Hepatocyte (in vitro differentiated cells): ENCODE data around the gene ASB11. TPM values are rescaled to one million over a fixed set of nuclear protein-coding genes. Genes with fewer than 3 reads are reported as not detected.

Experiments used
- DNase-seq: peaks from one replicate; pipeline ENCODE4 v3.0.0-alpha.2; 2016; ENCODE audit warnings: low spot score
- H2AFZ ChIP-seq: fragments of 200-600 bp; sonication (generic); 2 replicates; pipeline ENCODE4 v1.6.0; 2016; ENCODE audit warnings: antibody characterized with exemption, mild to moderate bottlenecking
- H3K27ac ChIP-seq: fragments of 200-600 bp; sonication (generic); 2 replicates; pipeline ENCODE4 v1.5.1; 2016; ENCODE audit warnings: mild to moderate bottlenecking
- H3K27me3 ChIP-seq: fragments of 200-600 bp; sonication (generic); 2 replicates; pipeline ENCODE4 v1.6.1; 2016
- H3K36me3 ChIP-seq: fragments of 200-600 bp; sonication (generic); replicated peaks from 2 replicates; pipeline ENCODE4 v1.5.1; 2016; ENCODE audit warnings: low read depth; ENCODE audit not compliant: insufficient read depth
- H3K4me1 ChIP-seq: fragments of 200-600 bp; sonication (generic); 2 replicates; pipeline ENCODE4 v1.5.1; 2016; ENCODE audit warnings: mild to moderate bottlenecking, moderate library complexity; ENCODE audit not compliant: insufficient read depth
- H3K4me2 ChIP-seq: fragments of 200-600 bp; sonication (generic); 2 replicates; pipeline ENCODE4 v1.6.0; 2016
- H3K4me3 ChIP-seq: fragments of 200-600 bp; sonication (generic); 2 replicates; pipeline ENCODE4 v1.5.1; 2016; ENCODE audit warnings: mild to moderate bottlenecking
- H3K79me2 ChIP-seq: fragments of 200-600 bp; sonication (generic); 2 replicates; pipeline ENCODE4 v1.6.0; 2017; ENCODE audit warnings: mild to moderate bottlenecking
- H3K9me2 ChIP-seq: fragments of 200-600 bp; sonication (generic); replicated peaks from 2 replicates; pipeline ENCODE4 v1.6.0; 2017; ENCODE audit warnings: mild to moderate bottlenecking; ENCODE audit not compliant: insufficient read depth
- H3K9me3 ChIP-seq: fragments of 200-600 bp; sonication (generic); 2 replicates; pipeline ENCODE4 v1.5.1; 2016; ENCODE audit warnings: low read depth, mild to moderate bottlenecking
- H4K20me1 ChIP-seq: fragments of 200-600 bp; sonication (generic); 2 replicates; pipeline ENCODE4 v1.6.0; 2016; ENCODE audit warnings: mild to moderate bottlenecking; ENCODE audit not compliant: insufficient read depth, poor library complexity, severe bottlenecking
- CTCF ChIP-seq: fragments of 200-600 bp; sonication (generic); IDR thresholded peaks from 2 replicates; pipeline ENCODE4 v1.5.1; 2016; ENCODE audit warnings: antibody characterized with exemption, mild to moderate bottlenecking; ENCODE audit not compliant: poor library complexity
- EZH2 ChIP-seq: fragments of 200-600 bp; sonication (generic); IDR thresholded peaks from 2 replicates; pipeline ENCODE4 v1.6.1; 2016; ENCODE audit warnings: antibody characterized with exemption, mild to moderate bottlenecking, borderline replicate concordance
- EZH2phosphoT487 ChIP-seq: fragments of 200-600 bp; sonication (generic); IDR thresholded peaks from one replicate; pipeline ENCODE4 v1.6.1; 2018; ENCODE audit warnings: antibody characterized with exemption, mild to moderate bottlenecking, low read depth, moderate library complexity; ENCODE audit not compliant: unreplicated experiment, severe bottlenecking
- WGBS: methylation state at CpG from one replicate; pipeline ENCODE4 v1.1.6; 2016; ENCODE audit warnings: low lambda C conversion rate; ENCODE audit errors: missing lambda C conversion rate; 5-methylcytosine and 5-hydroxymethylcytosine counted together
- polyA plus RNA-seq: library from polyadenylated mRNA; unstranded; fragments of >200 nt; fragmentation: Nextera tagmentation; extraction: Ambion mirVana; gene quantifications from 2 replicates; pipeline ENCODE4 v1.2.1, GENCODE V29; 2016
- total RNA-seq: library from RNA; depleted of rRNA; stranded (reverse); fragments of >200 nt; gene quantifications from 2 replicates; pipeline ENCODE4 v1.2.3, GENCODE V29; 2014

ASB11 gene
- total and polyA plus RNA-seq, 2 experiments from 2014 or later: 0.20 TPM; not detected in 1

DNA sequence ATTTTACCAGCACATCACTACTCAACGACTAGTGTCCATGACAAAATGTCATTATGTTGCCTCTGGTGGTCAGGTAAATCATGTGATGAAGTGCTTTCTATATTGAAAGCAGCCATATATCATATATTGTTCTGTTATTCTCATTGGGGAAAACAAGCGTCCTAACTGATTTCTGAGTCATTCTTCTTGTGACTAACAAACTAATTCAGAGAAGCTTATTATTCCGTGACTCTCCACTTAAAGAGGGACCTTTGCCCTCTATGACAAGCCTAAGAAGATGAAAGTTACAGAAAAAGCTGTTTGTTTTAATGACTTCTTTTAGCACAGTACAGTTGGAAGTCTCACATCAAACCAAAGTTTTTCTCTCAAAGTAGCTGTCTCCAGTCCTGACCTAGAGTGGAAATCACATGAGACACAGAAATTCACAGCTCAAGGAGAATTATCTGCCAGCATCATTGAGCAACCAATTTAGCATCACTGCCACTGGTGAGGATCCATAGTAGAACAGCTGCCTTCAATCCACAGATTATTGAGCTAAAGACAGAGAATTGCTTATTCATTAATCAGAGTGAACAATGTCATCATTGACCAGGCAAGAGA lies 81.9 kb downstream of the ASB11 start:
- Histone ChIP-seq H4K20me1 (no peaks in the 10 kb centered on the region), H3K27ac (peak overlapping the region; percentile 25), H3K4me3 (no peak overlapping the region), H3K79me2 (no peaks in the 10 kb centered on the region), H2AFZ (no peak overlapping the region), H3K4me2 (no peak overlapping the region), H3K4me1 (no peaks in the 10 kb centered on the region), H3K9me2 (no peaks in the 10 kb centered on the region), H3K27me3 (no peaks in the 10 kb centered on the region), H3K36me3 (no peaks in the 10 kb centered on the region), H3K9me3 (no peaks in the 10 kb centered on the region)
- 36% methylated on average over 3 of the region's 3 CpGs for WGBS
- DNase-seq: no peak
- TF ChIP-seq EZH2phosphoT487 (no peak), EZH2 (no peak), CTCF (no peak)

Other genes with a start within 250 kb of the ASB11 start
- gene ASB9, start 45.6 kb downstream of the ASB11 start, total RNA-seq: 6.0 and 10.0 TPM in 2 replicates
- gene ASB9, start 45.6 kb downstream of the ASB11 start, polyA plus RNA-seq: 4.1 and 4.7 TPM in 2 replicates
- 13.6 and 23.0 TPM in 2 replicates for gene PIGA, start 19.9 kb upstream of the ASB11 start, total RNA-seq
- 6.9 and 9.1 TPM in 2 replicates for gene PIGA, start 19.9 kb upstream of the ASB11 start, polyA plus RNA-seq
- gene VEGFD, start 68.8 kb upstream of the ASB11 start, total RNA-seq: 0.76 and 0.80 TPM in 2 replicates
- gene VEGFD, start 68.8 kb upstream of the ASB11 start, polyA plus RNA-seq: 0.27 and 0.39 TPM in 2 replicates
- 14.3 and 16.5 TPM in 2 replicates for gene PIR, start 177.7 kb upstream of the ASB11 start, total RNA-seq
- 10.8 and 18.6 TPM in 2 replicates for gene PIR, start 177.7 kb upstream of the ASB11 start, polyA plus RNA-seq
- gene BMX, start 185.2 kb upstream of the ASB11 start, total RNA-seq: 0.07 and 0.08 TPM in 2 replicates
- not detected in 2 replicates for gene BMX, start 185.2 kb upstream of the ASB11 start, polyA plus RNA-seq